NCI-H510A (cell line): ENCODE measurements around the gene NALCN.

ENCODE experiments used
- DNase-seq: peaks from one replicate; lab custom pipeline; 2025; lab: John Stamatoyannopoulos, UW

The NALCN gene

GRCh38 chr13:101123028-101123427 is 293.3 kb downstream of the NALCN start:
- DNase-seq = no peak

DNA sequence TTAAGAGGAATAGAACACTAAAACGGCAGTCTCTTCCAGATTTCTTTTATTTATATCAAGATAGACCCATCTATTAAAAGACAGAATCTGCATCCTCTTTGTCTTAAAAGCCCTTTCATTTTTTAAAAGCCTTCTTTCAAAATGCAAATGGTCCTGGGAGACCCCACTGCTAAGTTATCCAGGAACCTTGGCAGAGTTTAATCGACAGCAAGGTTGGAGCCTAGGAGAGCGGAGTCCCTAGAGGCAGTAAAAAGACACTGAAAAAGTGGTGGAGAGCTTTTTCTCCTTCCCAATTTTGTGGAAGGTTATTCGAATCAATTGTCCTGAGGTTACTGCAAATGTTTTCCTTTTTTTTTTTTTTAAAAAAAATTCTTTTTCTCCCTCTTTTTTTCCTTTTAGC is 294.7 kb downstream of the NALCN start:
- no peak for DNase-seq

DNA sequence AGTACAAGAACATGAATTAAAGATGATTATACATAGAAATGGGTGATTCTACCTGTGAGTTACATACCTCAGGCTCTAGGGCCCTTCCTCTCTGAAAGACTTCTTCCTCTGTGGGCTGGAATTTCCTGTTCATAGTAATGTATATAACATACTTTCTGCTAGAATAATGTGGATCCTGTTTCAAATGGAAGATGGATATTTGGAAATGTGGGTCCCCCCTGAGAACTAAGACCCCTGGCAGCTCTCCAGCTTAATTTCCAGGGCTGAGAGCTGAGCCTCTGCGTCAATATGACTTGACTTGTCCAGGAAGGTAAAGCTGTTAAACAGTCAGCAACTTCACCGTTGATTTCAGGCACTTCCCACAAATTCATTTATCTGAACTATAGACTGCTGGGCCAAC is 296.3 kb downstream of the NALCN start:
- no peak for DNase-seq

GRCh38 chr13:101116826-101117225 is 299.5 kb downstream of the NALCN start:
- DNase-seq = no peak

DNA sequence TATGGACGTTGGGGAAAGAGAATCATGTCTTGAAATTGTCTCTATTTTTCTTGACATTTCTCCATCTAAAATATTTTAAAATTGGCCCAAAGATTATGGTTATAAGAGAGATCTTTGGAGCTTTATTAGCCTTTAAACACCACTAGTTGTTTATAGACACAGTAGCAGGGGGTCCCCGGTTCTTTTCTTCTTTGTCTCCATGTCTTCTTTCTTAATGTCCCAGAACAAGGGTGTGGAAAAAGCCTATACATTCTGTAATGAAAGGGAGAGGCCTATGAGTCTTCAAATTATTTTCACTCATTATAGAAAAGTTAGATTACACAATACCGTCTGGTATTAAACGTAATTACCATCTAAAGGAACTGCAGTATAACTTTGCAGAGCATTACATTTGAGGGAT is 300.0 kb downstream of the NALCN start:
- no peak for DNase-seq

DNA sequence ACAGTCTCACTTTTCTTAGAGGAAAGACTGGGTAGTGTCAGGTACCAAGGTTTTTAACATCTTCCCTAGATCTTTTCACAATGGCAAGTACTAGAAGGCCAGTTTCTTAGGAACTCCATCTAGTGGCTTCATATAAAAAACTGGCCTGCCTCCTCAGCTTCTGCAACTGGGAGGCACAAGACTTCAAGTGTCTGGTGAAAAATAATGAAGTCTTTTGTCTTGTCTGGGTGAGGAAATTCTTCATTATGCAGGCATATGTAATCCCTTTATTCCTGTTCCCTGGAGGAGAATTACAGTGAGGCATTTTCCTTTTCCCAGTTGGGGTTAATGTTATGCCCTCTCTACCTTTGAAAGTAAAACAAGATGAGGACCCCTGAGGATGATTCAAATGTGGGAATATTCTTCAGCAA is 300.5 kb downstream of the NALCN start:
- no peak for DNase-seq

DNA sequence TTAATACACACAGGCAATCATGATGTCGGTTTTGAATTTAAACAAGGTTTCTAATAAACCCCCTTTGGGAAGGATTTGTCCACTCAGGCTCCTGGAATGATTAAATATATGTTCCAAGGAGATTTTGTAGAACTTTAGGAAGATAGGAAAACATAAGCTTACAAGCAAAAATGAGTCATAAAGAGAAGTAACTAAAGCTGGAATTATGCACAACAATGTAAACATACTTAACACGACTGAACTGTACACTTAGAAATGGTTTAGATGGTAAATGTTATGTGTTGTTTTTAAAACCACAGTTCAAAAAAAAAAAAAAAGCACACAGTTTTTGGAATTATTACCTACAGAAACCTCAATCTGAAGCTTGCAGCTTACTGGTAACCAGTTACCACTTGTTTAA is 304.4 kb downstream of the NALCN start:
- DNase-seq = no peak

GRCh38 chr13:101109005-101109404 is 307.3 kb downstream of the NALCN start:
- DNase-seq = no peak

GRCh38 chr13:101098873-101099272 is 317.4 kb downstream of the NALCN start:
- no peak for DNase-seq

DNA sequence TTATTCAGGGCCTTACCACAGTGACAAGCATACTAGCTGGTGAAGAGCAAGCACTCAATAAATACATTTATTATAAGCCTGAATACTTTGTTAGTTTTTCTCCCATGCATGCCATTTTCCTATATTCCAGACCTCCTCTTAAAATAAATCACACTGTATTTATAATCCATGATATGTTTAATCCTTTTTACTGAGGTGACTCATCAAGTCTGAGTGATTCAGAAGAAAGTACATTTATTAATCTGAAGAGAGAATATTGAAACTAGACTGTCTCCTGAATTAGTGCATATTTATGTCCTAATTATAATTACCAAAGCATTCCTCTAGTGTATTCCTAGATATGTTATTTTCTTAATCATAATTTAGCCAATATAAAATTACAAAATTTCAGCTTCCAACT is 323.3 kb downstream of the NALCN start:
- DNase-seq = no peak

- no peak for DNase-seq
Measured at GRCh38 chr13:101090287-101090686, 326.0 kb downstream of the NALCN start.

- no peak for DNase-seq
Measured at GRCh38 chr13:101085551-101085950, 330.8 kb downstream of the NALCN start.

- DNase-seq = no peak
Measured at GRCh38 chr13:101082441-101082840, 333.9 kb downstream of the NALCN start.

DNA sequence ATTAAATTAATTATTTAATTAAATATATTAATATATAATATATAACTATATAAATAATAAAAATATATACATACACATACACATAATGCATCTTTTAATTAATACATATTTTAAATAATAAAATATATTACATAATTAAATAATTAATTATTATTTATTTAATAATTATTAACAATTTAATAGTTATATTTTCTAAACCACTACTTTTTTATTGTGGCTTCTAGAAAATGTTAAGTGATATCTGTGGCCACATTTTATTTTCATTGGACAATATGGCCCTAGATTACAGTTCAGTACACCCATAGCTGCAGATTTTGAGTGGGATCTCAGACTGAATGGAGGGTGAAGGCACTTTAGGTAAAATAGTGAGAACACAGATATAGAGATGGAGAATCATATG is 335.7 kb downstream of the NALCN start:
- DNase-seq = no peak

- no peak for DNase-seq
Measured at GRCh38 chr13:101065329-101065728, 351.0 kb downstream of the NALCN start.

GRCh38 chr13:101059793-101060192 is 356.5 kb downstream of the NALCN start:
- no peak for DNase-seq

DNA sequence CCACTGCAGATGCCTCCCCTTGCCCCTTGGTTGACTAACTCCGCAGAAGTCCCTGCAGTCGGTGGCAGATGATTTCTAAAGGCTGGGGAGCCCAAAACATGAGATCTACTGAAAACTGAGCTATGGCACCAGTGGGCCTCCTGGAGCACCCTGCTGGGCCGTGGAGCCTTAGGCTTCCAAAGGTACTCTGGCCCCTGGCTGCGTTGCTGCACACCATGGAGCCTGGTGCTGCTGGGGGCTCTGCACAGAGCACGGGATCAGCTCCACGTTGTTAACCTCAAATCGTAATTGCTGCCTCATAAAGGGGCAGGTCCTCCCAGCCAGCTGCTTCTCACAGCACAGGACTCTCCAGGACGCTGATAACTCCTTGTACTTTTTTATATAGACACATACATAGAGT is 357.5 kb downstream of the NALCN start:
- no peak for DNase-seq

DNA sequence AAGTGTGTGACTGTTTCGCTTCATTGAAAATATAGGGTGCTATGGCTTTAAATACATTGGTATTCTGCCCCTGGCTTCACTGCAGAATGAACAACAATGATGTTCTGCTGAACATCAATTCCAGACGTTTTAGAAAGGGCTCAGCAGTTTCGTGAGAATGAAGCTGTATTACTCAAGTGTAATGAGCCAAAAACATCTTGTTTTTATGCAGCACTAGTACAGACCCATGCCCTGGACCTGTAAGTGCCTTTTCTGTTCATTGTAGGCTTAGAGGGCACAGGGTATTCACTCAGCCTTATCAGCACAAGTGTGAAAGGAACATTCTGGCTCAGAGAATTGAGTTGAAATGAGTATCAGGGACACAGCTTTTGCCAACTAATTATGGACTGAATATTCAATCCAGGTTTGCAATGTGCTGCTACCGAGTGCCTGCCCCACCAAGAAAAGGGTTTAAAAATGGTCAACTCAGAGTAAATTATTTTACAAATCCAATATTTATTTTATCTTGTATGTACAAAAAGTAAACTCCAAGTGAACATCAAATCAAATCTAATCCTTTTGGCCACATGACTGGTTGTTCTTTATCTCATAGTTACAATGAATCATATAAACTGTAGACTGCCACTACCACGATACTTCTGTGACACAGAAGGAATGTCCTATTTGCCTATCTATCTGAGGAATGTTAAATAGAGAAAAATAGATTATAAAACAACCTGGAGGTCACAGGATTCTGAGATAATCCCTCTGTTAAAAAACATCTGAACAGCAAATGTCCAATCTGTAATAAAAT is 362.8 kb downstream of the NALCN start:
- no peak for DNase-seq

DNA sequence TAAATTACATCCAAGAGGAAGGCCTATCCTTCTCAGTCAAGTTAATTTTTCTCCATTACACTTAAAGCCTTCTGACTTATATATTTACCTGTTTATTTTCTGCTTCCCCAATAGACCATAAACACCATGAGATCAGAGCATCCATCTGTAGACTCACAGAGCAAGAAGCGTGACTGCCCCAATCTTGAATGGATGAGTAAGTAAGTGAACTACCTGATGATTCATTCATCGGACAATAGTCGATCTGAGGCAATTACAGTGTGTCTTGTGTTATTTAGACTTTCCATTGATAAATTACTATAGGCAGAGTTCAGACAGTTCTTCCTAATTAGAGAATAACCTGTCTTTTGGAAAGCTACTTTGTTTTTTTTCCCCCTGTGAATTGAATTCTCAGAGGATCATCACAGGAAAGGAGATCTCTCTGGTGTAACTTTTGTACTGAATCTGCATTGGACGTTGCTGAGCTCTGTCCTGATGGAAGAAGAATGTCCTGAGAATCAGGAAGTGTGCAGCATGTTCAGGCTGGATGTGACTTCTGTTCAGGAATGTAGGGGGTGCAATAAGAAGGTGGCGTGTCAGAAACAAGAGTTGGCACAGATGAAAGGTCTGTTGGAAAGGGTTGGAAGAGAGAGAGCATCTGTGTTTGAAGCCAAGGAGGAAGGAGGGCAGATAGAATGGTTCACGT is 367.0 kb downstream of the NALCN start:
- no peak for DNase-seq

DNA sequence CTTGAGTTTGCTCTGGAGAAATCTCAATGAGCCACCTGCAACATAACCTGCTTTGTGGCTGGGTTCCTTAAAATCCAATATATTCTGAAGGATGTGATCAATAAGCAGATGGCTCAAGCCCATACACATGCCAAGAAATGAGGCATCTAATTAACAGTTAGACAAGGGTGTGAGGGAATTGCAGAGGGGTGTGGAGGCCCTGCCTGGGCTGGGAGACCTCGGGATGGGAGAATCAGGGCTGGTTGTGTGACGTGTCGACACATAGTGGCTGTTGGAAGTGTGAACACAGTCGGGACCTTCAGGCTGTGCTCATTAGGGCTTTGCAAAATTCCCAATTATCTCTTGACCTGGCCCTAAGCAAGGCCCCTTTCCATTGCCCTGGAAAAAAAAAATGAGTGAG is 379.8 kb downstream of the NALCN start:
- no peak for DNase-seq

GRCh38 chr13:101035119-101035620 is 381.1 kb downstream of the NALCN start:
- DNase-seq = no peak

DNA sequence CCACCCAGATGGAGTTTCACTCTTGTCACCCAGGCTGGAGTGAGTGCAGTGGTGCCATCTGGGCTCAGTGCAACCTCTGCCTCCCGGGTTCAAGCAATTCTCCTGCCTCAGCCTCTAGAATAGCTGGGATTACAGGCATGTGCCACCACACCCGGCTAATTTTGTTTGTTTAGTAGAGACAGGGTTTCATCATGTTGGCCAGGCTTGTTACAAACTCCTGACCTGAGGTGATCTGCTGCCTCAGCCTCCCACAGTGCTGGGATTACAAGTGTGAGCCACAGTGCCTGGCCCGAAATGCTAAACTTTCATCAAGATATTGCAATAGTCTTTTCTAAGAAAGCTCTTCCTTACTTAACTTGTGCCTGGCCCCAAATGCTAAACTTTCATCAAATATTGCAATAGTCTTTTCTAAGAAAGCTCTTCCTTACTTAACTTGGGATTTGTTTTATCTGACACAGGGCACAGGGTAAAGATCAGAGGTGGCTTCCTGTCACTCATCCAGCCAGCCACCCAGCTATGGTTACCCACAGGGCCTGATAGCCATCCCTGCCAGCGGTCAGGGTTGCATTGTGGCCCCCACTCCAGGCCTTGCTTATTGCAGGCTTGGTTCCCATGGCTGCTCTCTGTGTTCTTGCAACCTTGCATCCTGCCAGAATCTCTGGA is 389.4 kb downstream of the NALCN start:
- no peak for DNase-seq

DNA sequence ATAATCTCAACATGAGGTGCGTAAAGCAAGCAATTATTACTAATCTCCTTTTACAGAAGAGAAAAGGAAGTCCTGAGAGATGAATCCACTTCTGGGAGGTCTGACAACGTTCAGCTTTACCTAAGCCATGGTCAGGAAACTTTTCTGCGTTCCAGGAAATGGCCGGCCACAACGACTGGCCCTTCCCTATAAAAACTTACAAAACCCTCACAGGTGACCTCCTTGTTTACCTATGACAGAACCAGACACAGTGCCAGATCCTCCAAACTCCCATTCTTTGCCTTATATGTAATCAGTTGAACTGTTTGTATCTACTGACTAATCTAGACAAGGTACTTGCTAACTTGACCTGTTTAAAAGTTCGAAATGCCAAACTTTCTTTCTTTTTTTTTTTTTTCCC is 390.0 kb downstream of the NALCN start:
- DNase-seq = no peak
